Choroid plexus epithelial cell (primary cell): ENCODE data around the gene KPNA6.
"Not testable (repeated sequence)": the region's sequence is repeated elsewhere in the genome, so short reads cannot be mapped to it uniquely, and the experiment has no call there.

Experiments
- DNase-seq: peaks from one replicate; pipeline ENCODE4 v3.0.0-alpha.2; 2010; ENCODE audit warnings: low read depth
- H3K4me3 ChIP-seq: 2 replicates; pipeline ENCODE4 v1.5.1; 2011; ENCODE audit warnings: low read depth, mild to moderate bottlenecking, control low read depth, low read length, moderate library complexity
- CTCF ChIP-seq: conservative IDR thresholded peaks from 2 replicates; pipeline ENCODE4 v1.5.1; 2011; ENCODE audit warnings: low read depth, mild to moderate bottlenecking, control low read depth, inconsistent platforms, low read length, moderate library complexity

The KPNA6 gene

GRCh38 chr1:32114420-32114819 lies 6.6 kb downstream of the KPNA6 start:
- H3K4me3 ChIP-seq = no peak overlapping the region
- TF ChIP-seq CTCF = no peak
- no peak for DNase-seq

GRCh38 chr1:32115496-32115895 lies 7.6 kb downstream of the KPNA6 start:
- no peak for TF ChIP-seq CTCF
- H3K4me3 ChIP-seq = no peak overlapping the region
- no peak for DNase-seq

- H3K4me3 ChIP-seq = no peak overlapping the region
- DNase-seq = peak; percentile 29
- TF ChIP-seq CTCF = no peak
Observed at GRCh38 chr1:32116531-32116930, 8.7 kb downstream of the KPNA6 start.

- no peak overlapping the region for H3K4me3 ChIP-seq
- DNase-seq = no peak
- TF ChIP-seq CTCF = no peak
Observed at GRCh38 chr1:32122151-32122550, 14.3 kb downstream of the KPNA6 start.

GRCh38 chr1:32123361-32123760 lies 15.5 kb downstream of the KPNA6 start:
- not testable (repeated sequence) for H3K4me3 ChIP-seq, DNase-seq

GRCh38 chr1:32125313-32125712 lies 17.5 kb downstream of the KPNA6 start:
- H3K4me3 ChIP-seq = no peak overlapping the region
- no peak for TF ChIP-seq CTCF
- no peak for DNase-seq

GRCh38 chr1:32126770-32127169 lies 18.9 kb downstream of the KPNA6 start:
- DNase-seq = no peak
- no peak overlapping the region for H3K4me3 ChIP-seq
- TF ChIP-seq CTCF = no peak

- no peak overlapping the region for H3K4me3 ChIP-seq
- no peak for DNase-seq
- no peak for TF ChIP-seq CTCF
Observed at GRCh38 chr1:32127409-32128198, 19.7 kb downstream of the KPNA6 start.
